OCI-LY7 (cell line): ENCODE measurements around the gene MAL. TPM values are rescaled to one million over a fixed set of nuclear protein-coding genes. Genes with fewer than 3 reads are reported as not detected.

Experiments
- BruUV-seq: library from RNA; stranded (reverse); fragments of 400-500 nt; replicated peaks from 2 replicates; lab custom pipeline; 2021; lab: Mats Ljungman, UMichigan
- CTCF ChIA-PET: fragments of 300-600 bp; sonication (Branson Sonifier 250); formaldehyde crosslinking; loops from one replicate; lab custom pipeline; 2022; ENCODE audit warnings: antibody characterized with exemption; ENCODE audit not compliant: unreplicated experiment; lab: Charles Lee
- POLR2A ChIA-PET: fragments of 300-600 bp; sonication (Branson Sonifier 250); formaldehyde crosslinking; loops from one replicate; lab custom pipeline; 2022; ENCODE audit warnings: antibody characterized with exemption; lab: Charles Lee
- DNase-seq: peaks from one replicate; pipeline ENCODE4 v3.0.0-alpha.2; 2015; ENCODE audit warnings: low spot score
- H2AFZ ChIP-seq: fragments of 200-600 bp; sonication (generic), shearing (Covaris generic); 2 replicates; pipeline ENCODE4 v1.6.1; 2014; ENCODE audit warnings: mild to moderate bottlenecking, antibody characterized with exemption, low read length, moderate library complexity
- H3K27ac ChIP-seq: fragments of 200-600 bp; sonication (generic); 2 replicates; pipeline ENCODE4 v1.5.1; 2014; ENCODE audit warnings: mixed run types, low read depth, mild to moderate bottlenecking, moderate library complexity, low read length, inconsistent platforms; ENCODE audit not compliant: poor library complexity, severe bottlenecking
- H3K36me3 ChIP-seq: fragments of 200-600 bp; sonication (generic); 2 replicates; pipeline ENCODE4 v1.6.1; 2014; ENCODE audit warnings: mild to moderate bottlenecking, antibody characterized with exemption, low read length, moderate library complexity, mixed read lengths; ENCODE audit not compliant: insufficient read depth
- H3K4me1 ChIP-seq: fragments of 200-600 bp; sonication (generic); 2 replicates; pipeline ENCODE4 v1.5.1; 2014; ENCODE audit warnings: mild to moderate bottlenecking, low read length; ENCODE audit not compliant: insufficient read depth, poor library complexity, severe bottlenecking
- H3K4me2 ChIP-seq: fragments of 200-600 bp; sonication (generic); 2 replicates; pipeline ENCODE4 v1.6.1; 2014; ENCODE audit warnings: mild to moderate bottlenecking, low read length
- H3K4me3 ChIP-seq: fragments of 200-600 bp; sonication (generic); 2 replicates; pipeline ENCODE4 v1.5.1; 2014; ENCODE audit warnings: mild to moderate bottlenecking, low read depth, low read length; ENCODE audit not compliant: poor library complexity, severe bottlenecking
- H3K79me2 ChIP-seq: fragments of 200-600 bp; sonication (generic); 2 replicates; pipeline ENCODE4 v1.6.1; 2016; ENCODE audit warnings: low read depth, mild to moderate bottlenecking, low read length, moderate library complexity, mixed read lengths; ENCODE audit not compliant: insufficient read depth
- H3K9me2 ChIP-seq: fragments of 200-600 bp; sonication (generic); 2 replicates; pipeline ENCODE4 v1.6.1; 2016; ENCODE audit warnings: mild to moderate bottlenecking, low read length, mixed read lengths; ENCODE audit not compliant: insufficient read depth
- H3K9me3 ChIP-seq: fragments of 200-600 bp; sonication (generic); 2 replicates; pipeline ENCODE4 v1.6.1; 2014; ENCODE audit warnings: mild to moderate bottlenecking, mixed run types, low read length, mixed read lengths
- H4K20me1 ChIP-seq: fragments of 200-600 bp; sonication (generic); 2 replicates; pipeline ENCODE4 v1.6.1; 2014; ENCODE audit warnings: mild to moderate bottlenecking, antibody characterized with exemption, low read length, moderate library complexity, mixed read lengths; ENCODE audit not compliant: insufficient read depth
- CTCF ChIP-seq: fragments of 200-600 bp; sonication (generic); conservative IDR thresholded peaks from 2 replicates; pipeline ENCODE4 v1.5.1; 2014; ENCODE audit warnings: mild to moderate bottlenecking, antibody characterized with exemption, low read length, moderate library complexity, mixed read lengths
- EZH2phosphoT487 ChIP-seq: fragments of 200-600 bp; sonication (generic); IDR thresholded peaks from 2 replicates; pipeline ENCODE4 v1.6.1; 2018; ENCODE audit warnings: low read depth, borderline replicate concordance, mild to moderate bottlenecking, mixed run types, antibody characterized with exemption, low read length, moderate library complexity, mixed read lengths
- intact Hi-C: fragments of 100-400 bp; cut with micrococcal nuclease; formaldehyde crosslinking; loops from one replicate; pipeline ENCODE4 v1.10.0; 2022; ENCODE audit not compliant: unreplicated experiment
- total RNA-seq, 2 experiments: library from RNA; depleted of rRNA in 1 of 2; stranded (reverse); fragments of >200 nt in 1 of 2; shearing (Covaris generic) in 1 of 2; gene quantifications; 2 replicates each; pipeline ENCODE4 v1.2.3, GENCODE V29; 2014 to 2022

Gene MAL
- total RNA-seq, 2 experiments from 2014 or later = not detected

DNA sequence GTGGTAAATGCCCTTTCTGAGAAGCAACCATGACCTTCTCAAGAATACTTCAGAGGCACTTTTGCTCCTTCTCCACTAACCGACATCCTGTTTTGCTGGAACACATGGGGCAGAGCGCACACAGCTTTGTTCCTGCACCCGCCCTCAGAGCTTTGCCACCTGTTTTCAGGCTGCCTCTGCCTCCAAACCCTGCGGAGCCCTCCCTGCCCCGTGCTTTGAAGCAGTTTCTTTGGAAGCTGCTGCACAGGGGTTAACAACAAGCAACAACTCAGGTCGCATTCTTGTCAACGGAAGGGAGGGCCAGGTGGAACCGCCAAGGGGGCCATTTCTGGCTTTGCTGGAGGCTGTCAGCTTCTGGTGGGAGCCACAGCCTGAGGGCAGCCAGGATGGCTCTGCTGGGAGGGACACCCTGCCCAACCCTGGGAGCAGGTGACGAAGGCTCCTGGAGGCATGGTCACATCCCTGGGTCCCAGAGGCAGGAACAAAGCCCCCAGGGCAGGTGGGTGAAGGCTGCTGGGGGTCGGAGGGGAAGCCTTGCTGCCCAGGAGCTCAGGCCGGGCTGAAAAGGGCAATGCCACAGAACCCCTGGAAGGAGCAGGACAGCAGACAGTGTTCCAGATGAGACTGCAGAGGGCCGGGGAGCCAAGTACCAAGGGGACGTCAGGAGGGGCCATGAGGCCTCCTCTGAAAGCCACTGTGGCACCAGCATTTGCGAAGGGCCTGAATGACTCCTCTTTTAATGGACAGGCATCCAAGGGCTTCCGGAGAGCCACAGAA, 49.3 kb downstream of the MAL start:
- Histone ChIP-seq H3K79me2 (no peaks in the 10 kb centered on the region), H3K4me3 (no peak overlapping the region), H4K20me1 (no peaks in the 10 kb centered on the region), H2AFZ (0 out of 2 replicates have a peak overlapping the region, but pooled peaks have one; percentile 5), H3K9me3 (no peaks in the 10 kb centered on the region), H3K9me2 (no peaks in the 10 kb centered on the region), H3K4me1 (peaks cover 16% of the 10 kb centered on the region), H3K36me3 (no peaks in the 10 kb centered on the region), H3K4me2 (no peak overlapping the region), H3K27ac (no peak overlapping the region)
- ChIA-PET CTCF (no interaction called here), POLR2A (no interaction called here)
- intact Hi-C loops = loop anchor here (5.0 kb wide), 1 partner anchor 42 kb away; no protein-coding TSS in a partner anchor
- no TSS peak for BruUV-seq
- TF ChIP-seq EZH2phosphoT487 = no peak
- TF ChIP-seq CTCF = no peak
- peak; percentile 24 for DNase-seq

GRCh38 chr2:95075440-95076132, 50.1 kb downstream of the MAL start:
- Histone ChIP-seq H2AFZ (no peak overlapping the region), H3K79me2 (no peaks in the 10 kb centered on the region), H3K9me3 (no peaks in the 10 kb centered on the region), H3K4me3 (no peak overlapping the region), H4K20me1 (no peaks in the 10 kb centered on the region), H3K4me2 (no peak overlapping the region), H3K27ac (no peak overlapping the region), H3K36me3 (no peaks in the 10 kb centered on the region), H3K4me1 (peaks cover 16% of the 10 kb centered on the region), H3K9me2 (no peaks in the 10 kb centered on the region)
- no TSS peak for BruUV-seq
- intact Hi-C loops = loop anchor here (1.0 to 5.0 kb wide), 3 partner anchors 42 to 131 kb away; partner anchors contain the start of gene ZNF892
- TF ChIP-seq EZH2phosphoT487 = no peak
- TF ChIP-seq CTCF = no peak
- POLR2A ChIA-PET = interaction anchor here (1.4 kb wide), 1 partner anchor 12 kb away, joined by 4 read pairs; no protein-coding TSS in a partner anchor
- DNase-seq = no peak
- CTCF ChIA-PET = no interaction called here
